Left ventricle myocardium inferior (tissue), 1 donor: ENCODE results near the gene NFIC. TPM values are rescaled to one million over a fixed set of nuclear protein-coding genes. Genes with fewer than 3 reads are reported as not detected.
A peak's percentile ranks its signal among the peaks of the same experiment; 100 is the strongest.
"Not testable (repeated sequence)": the region's sequence is repeated elsewhere in the genome, so short reads cannot be mapped to it uniquely, and the experiment has no call there.

Experiments
- DNase-seq: peaks from one replicate; pipeline ENCODE4 v3.0.0-alpha.2; 2020
- H3K27ac ChIP-seq: fragments of 200-600 bp; replicated peaks from 2 replicates; pipeline ENCODE4 v1.8.0; 2021
- H3K27me3 ChIP-seq: fragments of 200-600 bp; 2 replicates; pipeline ENCODE4 v1.8.0; 2021; ENCODE audit warnings: low read depth
- H3K36me3 ChIP-seq: fragments of 200-600 bp; 2 replicates; pipeline ENCODE4 v1.8.0; 2021
- H3K4me1 ChIP-seq: fragments of 200-600 bp; 2 replicates; pipeline ENCODE4 v1.8.0; 2021
- H3K4me3 ChIP-seq: fragments of 200-600 bp; 2 replicates; pipeline ENCODE4 v1.8.0; 2021; ENCODE audit warnings: mild to moderate bottlenecking, moderate library complexity
- H3K9me3 ChIP-seq: fragments of 200-600 bp; replicated peaks from 2 replicates; pipeline ENCODE4 v1.8.0; 2021
- intact Hi-C: fragments of 100-400 bp; cut with micrococcal nuclease; formaldehyde crosslinking; loops from one replicate; pipeline ENCODE4 v1.11.0; 2022
- total RNA-seq: library from RNA; stranded (reverse); fragmentation: NEBNext Ultra II Directional; extraction: Animal tissue kit (Norgen Biotek cat#: 25700); gene quantifications from one replicate; pipeline ENCODE4 v1.2.1, GENCODE V29; 2021
- TF ChIP-seq, protein P1 (sequence below): fragments of 200-600 bp; IDR thresholded peaks from 2 replicates; pipeline ENCODE4 v1.8.0; 2021; ENCODE audit warnings: antibody characterized with exemption, mild to moderate bottlenecking, borderline replicate concordance
- donor health status: DM: no; HTN: yes; CAD: no; lungs with severe emphysema.

NFIC gene
- total RNA-seq, 1 donor from 2014 or later = 145 TPM

DNA sequence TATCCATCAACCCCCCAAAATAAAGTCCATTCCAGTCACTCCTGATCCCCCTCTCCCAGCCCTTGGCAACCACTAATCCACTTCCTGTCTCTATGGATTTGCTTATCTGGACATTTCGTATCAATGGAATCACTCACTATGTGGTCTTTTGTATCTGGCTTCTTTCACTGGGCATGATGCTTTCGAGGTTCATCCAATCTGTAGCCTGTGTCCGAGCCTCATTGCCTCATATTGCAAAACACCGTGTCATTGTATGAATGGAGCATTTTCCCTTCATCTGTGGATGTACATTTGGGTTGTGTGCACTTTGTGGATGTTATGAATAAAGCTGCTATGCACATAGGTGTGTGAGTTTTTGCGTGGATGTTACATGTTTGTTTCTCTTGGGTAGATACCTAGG, 138.4 kb downstream of the NFIC start:
- Histone ChIP-seq H3K27me3 (no peaks in the 10 kb centered on the region), H3K27ac (no peak overlapping the region), H3K36me3 (no peaks in the 10 kb centered on the region), H3K9me3 (no peaks in the 10 kb centered on the region), H3K4me1 (peaks cover 47% of the 10 kb centered on the region), H3K4me3 (no peak overlapping the region)
- TF ChIP-seq, protein P1, sequence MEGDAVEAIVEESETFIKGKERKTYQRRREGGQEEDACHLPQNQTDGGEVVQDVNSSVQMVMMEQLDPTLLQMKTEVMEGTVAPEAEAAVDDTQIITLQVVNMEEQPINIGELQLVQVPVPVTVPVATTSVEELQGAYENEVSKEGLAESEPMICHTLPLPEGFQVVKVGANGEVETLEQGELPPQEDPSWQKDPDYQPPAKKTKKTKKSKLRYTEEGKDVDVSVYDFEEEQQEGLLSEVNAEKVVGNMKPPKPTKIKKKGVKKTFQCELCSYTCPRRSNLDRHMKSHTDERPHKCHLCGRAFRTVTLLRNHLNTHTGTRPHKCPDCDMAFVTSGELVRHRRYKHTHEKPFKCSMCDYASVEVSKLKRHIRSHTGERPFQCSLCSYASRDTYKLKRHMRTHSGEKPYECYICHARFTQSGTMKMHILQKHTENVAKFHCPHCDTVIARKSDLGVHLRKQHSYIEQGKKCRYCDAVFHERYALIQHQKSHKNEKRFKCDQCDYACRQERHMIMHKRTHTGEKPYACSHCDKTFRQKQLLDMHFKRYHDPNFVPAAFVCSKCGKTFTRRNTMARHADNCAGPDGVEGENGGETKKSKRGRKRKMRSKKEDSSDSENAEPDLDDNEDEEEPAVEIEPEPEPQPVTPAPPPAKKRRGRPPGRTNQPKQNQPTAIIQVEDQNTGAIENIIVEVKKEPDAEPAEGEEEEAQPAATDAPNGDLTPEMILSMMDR = no peak
- intact Hi-C loops = no loop called here
- DNase-seq = no peak

DNA sequence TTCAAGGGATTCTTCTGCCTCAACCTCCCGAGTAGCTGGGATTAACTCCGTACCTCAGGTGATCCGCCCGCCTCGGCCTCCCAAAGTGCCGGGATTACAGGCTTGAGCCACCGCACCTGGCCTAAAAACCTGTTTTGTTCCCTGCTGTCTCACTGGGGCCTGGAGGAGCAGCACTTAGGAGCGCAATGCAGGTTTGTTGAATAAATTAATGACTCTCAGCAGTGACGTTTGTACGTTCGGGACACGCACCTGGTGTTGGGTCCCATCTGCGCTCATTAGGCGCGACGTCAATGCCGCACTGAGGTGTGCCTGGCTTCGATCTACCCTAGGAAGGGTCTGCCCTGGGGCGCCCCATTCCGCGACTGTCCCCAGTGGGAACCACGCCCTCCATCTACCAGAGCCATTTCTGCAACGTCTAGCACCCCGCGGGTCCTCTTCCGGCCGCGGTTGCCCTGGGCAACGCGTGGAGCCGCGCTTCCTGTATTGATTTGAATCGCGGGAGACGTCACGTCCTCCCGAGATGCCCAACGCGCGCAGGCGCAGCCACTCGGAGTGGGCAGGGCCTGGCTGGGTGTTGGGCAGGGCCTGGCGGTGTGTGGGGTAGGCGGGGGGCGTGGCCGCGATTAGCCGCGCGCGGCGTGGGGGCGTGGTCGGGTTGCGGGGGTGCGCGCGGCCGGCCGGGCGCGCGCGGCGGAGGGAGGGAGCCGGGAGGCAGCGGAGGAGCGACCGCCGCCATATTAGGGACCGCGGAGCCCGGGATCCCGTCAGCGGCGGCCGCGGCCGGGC, 139.4 kb downstream of the NFIC start, which contains the start of gene FZR1:
TSS of gene FZR1 (plus strand) at position 714 of the 786 bp plus-strand sequence. CDS start 16,679 bp downstream, outside the sequence.
- H3K36me3 ChIP-seq = peaks cover 7% of the 10 kb centered on the region
- intact Hi-C loops = no loop called here
- DNase-seq = peak; percentile 99
- H3K27ac ChIP-seq = peak within 1 kb of the TSS; percentile 89
- TF ChIP-seq, protein P1 = no peak
- H3K9me3 ChIP-seq = no peaks in the 10 kb centered on the region
- peak within 1 kb of the TSS; percentile 99 for H3K4me3 ChIP-seq
- no peaks in the 10 kb centered on the region for H3K27me3 ChIP-seq
- H3K4me1 ChIP-seq = peaks cover 42% of the 10 kb centered on the region

DNA sequence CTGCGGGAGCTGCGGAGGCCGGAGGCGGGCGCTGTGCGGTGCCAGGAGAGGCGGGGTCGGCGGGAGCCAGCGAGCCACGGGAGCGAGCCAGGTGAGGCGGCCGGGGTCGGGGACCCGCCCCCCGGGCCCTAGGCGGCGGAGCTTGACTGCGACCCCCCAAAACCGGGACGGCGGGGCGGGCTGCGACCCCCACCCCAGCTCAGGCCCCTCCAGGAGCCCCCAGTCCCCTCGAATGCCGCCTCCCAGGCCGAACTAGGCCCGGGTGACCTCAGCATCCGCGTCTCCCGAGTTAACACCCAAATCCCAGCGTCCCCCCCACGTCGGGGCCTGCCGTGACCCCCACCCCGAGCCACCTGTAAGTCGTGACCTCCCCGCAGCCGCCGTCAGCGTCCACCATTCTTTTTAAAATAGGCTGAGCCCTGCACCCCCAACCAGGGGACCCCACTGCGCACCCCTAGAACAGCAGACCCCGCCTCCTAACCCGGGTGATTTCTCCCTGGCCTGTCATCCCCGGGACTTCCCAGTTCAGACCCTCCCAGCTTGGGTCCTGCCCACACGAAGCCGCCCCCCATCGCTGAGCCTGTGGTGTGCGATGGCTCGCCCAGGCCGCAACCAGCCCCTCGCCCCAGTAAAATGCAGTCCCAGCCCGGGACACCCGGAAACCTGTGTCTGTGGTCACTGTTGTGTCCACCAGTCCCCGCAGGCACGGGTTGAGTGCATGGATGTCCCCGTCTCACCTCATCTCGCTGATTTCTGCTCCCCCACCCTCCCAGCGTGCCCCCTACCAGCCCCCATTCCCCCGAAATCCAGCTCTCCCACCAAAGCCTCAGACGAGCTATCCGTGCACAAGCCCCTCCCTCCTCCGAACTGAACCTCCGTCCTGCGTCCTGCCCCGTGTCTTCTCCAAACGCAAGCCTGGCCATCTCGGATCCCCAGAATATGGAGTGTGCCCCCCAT, 140.3 kb downstream of the NFIC start:
- H3K4me1 ChIP-seq = peaks cover 47% of the 10 kb centered on the region
- peak; percentile 42 for DNase-seq
- no peaks in the 10 kb centered on the region for H3K27me3 ChIP-seq
- TF ChIP-seq, protein P1 = no peak
- H3K27ac ChIP-seq = peak overlapping the region; percentile 89
- peaks cover 14% of the 10 kb centered on the region for H3K36me3 ChIP-seq
- intact Hi-C loops = no loop called here
- H3K9me3 ChIP-seq = no peaks in the 10 kb centered on the region
- peak overlapping the region; percentile 99 for H3K4me3 ChIP-seq

DNA sequence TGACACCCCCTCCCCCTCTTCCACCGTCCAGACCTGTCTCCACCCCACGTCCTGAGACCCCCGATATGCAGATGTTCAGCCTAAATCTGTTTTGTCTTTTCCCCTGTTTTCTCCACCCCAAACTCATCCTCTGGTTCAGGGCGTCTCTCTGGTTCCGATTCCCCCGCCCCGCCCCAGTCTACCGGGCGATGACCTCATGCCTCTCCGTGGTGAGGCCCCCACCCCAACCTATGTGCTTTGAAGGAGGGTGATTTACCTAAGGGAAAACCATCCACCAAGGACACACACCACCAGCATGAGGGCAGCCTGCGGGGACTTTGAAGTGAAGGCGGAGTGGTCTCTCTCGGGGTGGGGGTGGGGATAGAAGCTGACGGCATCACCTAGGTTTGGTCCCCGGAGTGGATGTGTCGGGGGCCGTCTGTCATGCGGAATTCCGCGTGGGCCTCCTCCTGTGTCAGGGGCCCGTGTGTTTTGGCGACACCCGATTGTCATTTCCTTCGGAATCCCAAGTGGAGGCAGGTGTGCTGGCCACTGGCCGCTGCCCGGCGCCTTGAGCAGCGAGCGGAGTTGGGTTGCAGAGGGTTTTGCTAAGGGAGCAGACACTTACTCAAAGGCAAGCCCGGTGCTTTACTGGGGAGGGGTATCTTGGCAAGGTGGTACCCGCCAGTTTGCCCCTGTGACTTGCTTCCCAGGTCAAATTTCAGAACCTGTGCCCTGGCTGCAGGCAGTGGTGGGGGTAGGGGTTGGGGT, 141.2 kb downstream of the NFIC start:
- Histone ChIP-seq H3K27ac (peak overlapping the region; percentile 89), H3K27me3 (no peaks in the 10 kb centered on the region), H3K4me1 (peaks cover 56% of the 10 kb centered on the region), H3K36me3 (peaks cover 14% of the 10 kb centered on the region), H3K9me3 (no peaks in the 10 kb centered on the region), H3K4me3 (peak overlapping the region; percentile 99)
- intact Hi-C loops = no loop called here
- TF ChIP-seq, protein P1 = no peak
- DNase-seq = no peak

DNA sequence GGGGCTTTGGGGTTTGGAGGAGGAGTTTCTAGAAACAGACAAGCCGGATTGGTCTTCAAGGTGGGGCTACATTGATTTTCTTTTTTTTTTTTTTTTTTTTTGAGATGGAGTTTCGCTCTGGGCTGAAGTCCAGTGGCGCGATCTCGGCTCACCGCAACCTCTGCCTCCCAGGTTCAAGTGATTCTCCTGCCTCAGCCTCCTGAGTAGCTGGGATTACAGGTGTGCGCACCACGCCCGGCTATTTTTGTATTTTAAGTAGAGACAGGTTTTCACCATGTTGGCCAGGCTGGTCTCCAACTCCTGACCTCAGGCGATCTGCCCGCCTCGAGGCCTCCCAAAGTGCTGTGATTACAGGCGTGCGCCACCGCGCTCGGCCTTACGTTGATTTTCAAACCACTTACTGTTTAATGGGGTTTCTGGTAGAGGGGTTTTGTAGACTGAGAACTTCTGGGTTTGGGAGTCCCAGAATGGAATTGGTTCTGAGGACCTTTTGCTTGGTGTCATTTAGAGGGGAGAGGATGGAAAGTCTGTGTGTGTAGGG, 141.8 kb downstream of the NFIC start:
- intact Hi-C loops, H3K9me3 ChIP-seq, H3K27ac ChIP-seq, H3K4me3 ChIP-seq, DNase-seq, H3K27me3 ChIP-seq: not testable (repeated sequence)
- Histone ChIP-seq H3K36me3 (peaks cover 14% of the 10 kb centered on the region), H3K4me1 (peaks cover 63% of the 10 kb centered on the region)
